ENCODE data around the gene IL2RA.
"Not testable (repeated sequence)": the region's sequence is repeated elsewhere in the genome, so short reads cannot be mapped to it uniquely, and the experiment has no call there.

The IL2RA gene

DNA sequence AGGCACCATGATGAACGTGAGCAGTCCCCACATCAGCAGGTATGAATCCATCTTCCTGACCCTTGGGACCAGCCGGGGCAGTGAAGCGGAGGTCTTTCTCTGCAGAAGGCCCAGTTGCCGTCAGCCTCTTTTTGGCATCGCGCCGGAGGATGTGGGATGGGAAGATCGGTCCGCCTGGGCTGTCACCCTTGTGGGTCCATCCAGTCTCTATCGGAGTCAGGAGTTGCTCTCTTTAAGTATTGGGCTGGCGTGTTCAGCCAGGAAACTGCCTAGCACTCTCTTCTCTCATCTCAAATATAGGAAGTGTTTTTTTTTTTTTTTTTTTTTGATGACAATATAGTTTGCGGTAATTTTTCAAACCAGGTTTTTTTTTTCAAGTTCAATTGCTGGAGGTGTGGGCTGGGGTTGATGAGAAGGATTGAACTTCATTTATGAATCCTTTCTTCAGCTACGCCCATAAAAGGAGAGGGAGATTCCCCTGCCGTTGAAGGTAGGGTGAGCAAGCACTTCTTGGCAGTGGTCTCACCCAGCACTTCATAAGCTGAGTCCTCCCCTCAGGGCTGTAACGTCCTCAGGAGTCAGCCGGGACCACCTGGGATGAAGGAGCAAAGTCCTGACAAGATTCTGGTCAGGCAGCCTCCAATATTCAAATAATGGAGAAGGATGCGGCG is at the start of gene IL2RA:
IL2RA (minus strand) TSS at position 267 of the 671 bp plus-strand sequence; CDS start at position 51, 216 bp downstream.
- DNase-seq (ENCODE audit: low spot score): no peak

DNA sequence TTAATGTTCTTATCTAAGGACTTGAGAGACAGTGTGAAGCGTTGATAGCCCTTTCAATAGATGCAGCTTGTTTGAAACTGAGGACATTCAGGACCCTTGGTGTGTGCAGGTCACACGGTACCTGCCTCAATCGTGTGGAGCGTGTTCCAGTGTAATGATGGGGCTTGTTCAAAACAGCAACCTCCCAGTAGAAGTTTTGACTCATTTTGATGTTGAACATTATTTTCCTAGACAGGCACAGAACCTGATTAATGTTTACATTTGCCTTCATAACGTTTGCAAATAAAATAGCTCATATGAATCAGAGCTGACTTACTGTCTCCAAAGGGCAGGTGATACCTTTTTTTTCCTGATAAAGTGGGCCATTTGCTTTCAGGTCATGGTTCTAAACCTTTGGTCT is 48.0 kb upstream of the IL2RA start:
- no peak for DNase-seq (ENCODE audit: low spot score)

- DNase-seq (ENCODE audit: low spot score): no peak
Measured at GRCh38 chr10:6109444-6109775, 47.2 kb upstream of the IL2RA start.

- DNase-seq (ENCODE audit: low spot score): peak; percentile 45
Measured at GRCh38 chr10:6108631-6109443, 46.7 kb upstream of the IL2RA start.

DNA sequence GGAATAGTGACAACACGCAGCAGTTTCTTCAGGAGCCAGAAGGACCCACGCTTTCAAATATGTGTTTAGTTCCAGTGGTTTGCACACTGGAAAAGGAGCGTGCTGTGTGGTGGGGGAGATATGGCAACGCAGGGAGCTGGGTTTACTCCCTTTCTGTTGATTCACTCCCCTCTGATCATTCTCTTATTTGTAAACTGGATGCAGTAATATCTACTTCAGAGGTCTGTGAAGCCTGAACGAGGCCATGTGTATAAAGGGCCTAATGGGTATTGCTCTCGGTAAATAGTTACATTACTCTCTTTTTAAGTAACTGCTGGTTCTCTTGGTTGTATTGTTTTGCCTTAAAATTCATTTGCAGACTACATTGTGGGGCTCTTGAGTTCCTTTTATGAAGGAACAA is 45.9 kb upstream of the IL2RA start:
- no peak for DNase-seq (ENCODE audit: low spot score)

GRCh38 chr10:6107616-6108015 is 45.4 kb upstream of the IL2RA start:
- not testable (repeated sequence) for DNase-seq (ENCODE audit: low spot score)

GRCh38 chr10:6103591-6103990 is 41.4 kb upstream of the IL2RA start:
- DNase-seq (ENCODE audit: low spot score): no peak

- DNase-seq (ENCODE audit: low spot score): no peak
Measured at GRCh38 chr10:6102128-6102527, 40.0 kb upstream of the IL2RA start.

- no peak for DNase-seq (ENCODE audit: low spot score)
Measured at GRCh38 chr10:6101181-6101580, 39.0 kb upstream of the IL2RA start.

DNA sequence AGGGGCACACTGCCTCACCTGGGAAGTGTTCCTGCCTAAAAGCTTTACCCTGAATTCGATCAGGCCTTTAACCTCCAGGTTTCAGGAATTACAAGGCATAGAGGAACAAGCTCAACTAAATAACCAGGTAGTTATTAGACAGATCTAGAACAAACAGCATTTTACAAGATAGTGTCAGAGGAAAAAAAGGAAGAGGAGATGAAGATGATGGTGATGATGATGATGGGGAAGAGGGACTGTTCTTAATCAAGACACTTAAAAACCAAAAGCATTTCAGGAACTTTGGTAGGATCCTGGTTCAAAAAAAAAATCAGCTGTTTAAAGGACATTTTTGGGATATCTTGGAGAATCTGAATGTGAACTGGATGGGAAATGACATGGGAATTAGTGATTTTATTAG is 38.2 kb upstream of the IL2RA start:
- no peak for DNase-seq (ENCODE audit: low spot score)

DNA sequence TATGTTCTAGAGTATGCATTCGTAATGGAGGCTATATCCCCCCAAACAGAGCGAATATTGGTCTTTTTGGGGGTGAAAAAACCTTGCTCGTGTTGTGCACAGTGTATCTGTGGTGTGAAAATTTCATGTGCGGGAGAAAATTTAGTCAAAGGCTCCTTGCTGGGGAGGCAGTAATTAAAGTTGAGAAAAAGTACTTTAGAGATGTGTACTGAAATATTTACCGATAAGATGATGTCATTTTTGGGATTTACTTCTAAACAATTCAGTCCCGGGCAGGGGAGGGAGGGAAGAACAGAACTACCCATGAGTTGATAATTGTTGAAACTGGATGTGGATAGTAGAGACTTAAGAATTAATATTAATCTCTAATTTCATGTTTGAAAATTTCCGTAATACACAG is 36.0 kb upstream of the IL2RA start:
- no peak for DNase-seq (ENCODE audit: low spot score)

- no peak for DNase-seq (ENCODE audit: low spot score)
Measured at GRCh38 chr10:6097063-6097462, 34.9 kb upstream of the IL2RA start.

DNA sequence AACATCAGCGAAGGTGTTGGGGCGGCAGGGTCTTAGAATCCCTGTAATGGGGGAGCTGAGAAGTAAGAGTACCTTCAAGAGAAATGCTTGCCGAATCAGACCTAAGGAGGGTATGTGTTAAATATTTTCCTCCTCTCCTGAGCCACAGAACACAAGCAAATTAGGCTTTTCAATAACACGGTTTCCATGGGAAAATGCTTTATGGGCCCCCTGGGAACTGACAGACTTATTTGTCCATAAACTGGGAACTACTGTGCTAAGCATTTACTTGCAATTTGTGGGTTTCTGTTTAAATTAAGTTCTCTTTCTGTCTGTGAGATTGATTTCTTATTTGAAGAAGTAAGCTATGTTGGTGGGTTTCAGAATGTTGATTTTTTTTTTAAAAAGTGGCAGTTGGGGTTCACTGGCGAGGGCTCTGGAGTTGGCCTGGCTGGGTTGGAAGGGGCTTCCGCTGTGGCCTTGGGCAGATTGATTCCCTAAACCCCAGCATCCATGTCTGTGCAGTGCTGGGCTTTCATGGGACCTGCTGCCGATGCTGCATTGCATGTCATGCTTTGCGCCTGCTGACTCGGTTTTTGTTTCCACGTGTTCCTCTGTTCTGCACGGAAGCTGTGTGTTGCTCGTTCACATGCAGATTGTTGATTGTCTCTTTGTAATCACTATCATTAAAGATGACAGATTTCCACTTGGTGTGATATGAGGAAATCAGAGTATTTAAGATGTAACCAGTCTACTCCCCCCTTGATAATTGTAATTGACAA is 33.8 kb upstream of the IL2RA start:
- DNase-seq (ENCODE audit: low spot score): no peak

DNA sequence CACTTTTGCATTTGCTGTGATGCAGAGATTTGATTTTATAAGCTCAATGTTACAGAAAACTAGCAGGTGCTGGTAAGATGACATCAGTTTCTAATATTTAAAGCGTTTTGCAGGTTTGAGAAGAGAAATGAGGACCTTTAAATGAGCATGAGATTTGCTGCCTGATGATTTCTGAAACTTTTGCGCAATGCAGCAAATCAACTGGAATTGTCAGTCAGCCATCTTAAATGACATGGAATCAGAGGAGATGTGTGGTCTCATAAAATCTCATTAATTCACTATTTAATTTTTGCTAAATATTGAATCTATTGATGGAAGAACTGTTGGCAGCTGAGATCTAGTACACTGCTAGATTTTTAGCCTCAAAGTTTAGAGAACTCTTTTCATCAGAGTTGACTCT is 30.6 kb upstream of the IL2RA start:
- no peak for DNase-seq (ENCODE audit: low spot score)

- no peak for DNase-seq (ENCODE audit: low spot score)
Measured at GRCh38 chr10:6091630-6092029, 29.5 kb upstream of the IL2RA start.

DNA sequence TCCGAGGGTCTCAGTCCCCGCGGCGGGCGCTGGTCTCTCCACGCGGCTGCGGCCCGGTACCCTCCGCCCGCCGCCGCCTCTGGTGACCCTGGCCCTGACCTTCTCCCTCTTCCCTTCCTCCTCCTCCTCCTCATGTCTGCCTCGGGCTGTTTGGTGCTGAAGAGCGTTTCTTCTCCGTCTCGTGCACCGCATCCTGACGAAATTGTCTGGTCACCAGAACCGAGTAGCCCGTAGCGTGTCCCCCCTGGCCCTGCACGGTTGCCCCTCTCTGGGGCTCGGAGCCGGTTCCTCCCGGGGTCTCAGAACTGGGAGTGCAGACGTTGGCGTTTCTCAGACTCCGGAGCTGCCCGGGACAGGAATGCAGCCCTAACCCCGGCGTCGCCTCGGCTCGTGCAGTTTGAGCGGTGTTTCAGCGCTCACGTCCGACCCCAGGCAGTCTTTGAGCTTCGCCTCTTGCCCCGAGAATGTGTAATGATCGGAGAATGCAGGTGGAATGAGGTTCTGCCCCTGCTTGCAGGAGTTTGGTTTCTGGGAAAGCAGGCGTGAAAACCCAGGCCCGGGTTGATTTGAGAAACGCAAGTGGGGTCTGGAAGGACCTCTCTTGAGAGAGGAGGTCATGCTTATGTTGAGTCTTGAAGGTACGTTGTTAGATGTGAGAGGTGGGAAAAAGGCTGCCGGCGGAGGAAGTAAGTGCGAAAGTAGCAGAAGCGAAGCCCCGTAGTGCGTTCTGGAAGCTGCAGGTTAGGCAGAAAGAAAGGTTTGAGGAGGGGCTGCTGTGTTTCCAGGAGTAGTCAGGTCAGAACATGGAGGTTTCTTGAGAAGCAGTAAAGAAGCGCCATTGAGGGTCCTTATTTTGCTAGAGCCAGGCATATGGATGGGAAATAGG is 27.4 kb upstream of the IL2RA start:
- peak; percentile 32 for DNase-seq (ENCODE audit: low spot score)

DNA sequence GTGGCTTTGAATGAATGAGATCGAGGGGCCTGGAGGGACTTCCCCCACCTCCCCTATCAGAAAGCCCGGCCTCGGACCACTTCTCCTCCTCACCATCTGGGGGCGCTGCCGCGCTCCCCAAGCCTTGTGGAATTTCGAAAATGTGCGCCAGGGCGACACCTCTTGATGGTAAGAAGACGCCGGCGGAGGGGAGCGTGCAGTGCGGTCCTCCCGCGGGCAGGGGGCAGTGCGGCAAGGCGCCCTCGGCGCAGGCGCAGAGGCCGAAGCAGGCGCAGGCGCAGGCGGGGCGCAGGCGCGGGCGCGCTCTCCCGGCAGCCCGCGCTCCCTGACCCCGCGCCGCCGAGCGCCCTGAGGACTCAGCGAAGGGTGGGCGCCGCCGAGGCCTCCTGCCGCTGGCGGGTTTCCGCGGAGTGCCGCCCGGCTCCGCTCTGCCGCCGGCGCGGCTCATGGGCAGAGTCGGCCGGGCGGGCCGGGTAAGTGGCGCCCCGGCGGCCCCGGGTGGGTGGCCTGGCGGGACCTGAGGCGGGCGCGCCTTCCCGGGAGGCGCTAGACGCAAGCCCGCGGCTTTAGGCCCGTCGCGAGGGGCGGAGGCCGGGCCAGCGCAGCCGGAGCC is 26.7 kb upstream of the IL2RA start, which contains the start of gene RBM17:
RBM17 (plus strand) TSS at position 314 of the 613 bp plus-strand sequence. CDS start 8,032 bp downstream, outside the sequence.
- DNase-seq (ENCODE audit: low spot score): peak; percentile 85

- DNase-seq (ENCODE audit: low spot score): peak; percentile 76
Measured at GRCh38 chr10:6086375-6087233, 24.4 kb upstream of the IL2RA start.

GRCh38 chr10:6083523-6084475 is 21.6 kb upstream of the IL2RA start:
- DNase-seq (ENCODE audit: low spot score): no peak

All from hepatic stellate cell (primary cell).